Suprapubic skin (tissue), 4 donors: ENCODE measurements around the gene BTBD18. TPM values are rescaled to one million over a fixed set of nuclear protein-coding genes. Genes with fewer than 3 reads are reported as not detected.

Source experiments
- DNase-seq, 2 donors: peaks; one replicate each; pipeline ENCODE4 v3.0.0-alpha.2; 2019; ENCODE audit warnings: low spot score in 2 of 2
- H3K27ac ChIP-seq: fragments of 200-600 bp; sonication (generic); one replicate; pipeline ENCODE4 v1.5.1; 2019
- H3K27me3 ChIP-seq: fragments of 200-600 bp; sonication (generic); one replicate; pipeline ENCODE4 v1.5.1; 2019
- H3K36me3 ChIP-seq: fragments of 200-600 bp; sonication (generic); one replicate; pipeline ENCODE4 v1.5.1; 2019
- H3K4me1 ChIP-seq: fragments of 200-600 bp; sonication (generic); one replicate; pipeline ENCODE4 v1.5.1; 2019
- H3K4me3 ChIP-seq: fragments of 200-600 bp; sonication (generic); one replicate; pipeline ENCODE4 v1.5.1; 2019; ENCODE audit warnings: mild to moderate bottlenecking
- H3K9me3 ChIP-seq: fragments of 200-600 bp; sonication (generic); one replicate; pipeline ENCODE4 v1.5.1; 2019
- CTCF ChIP-seq, 2 donors: fragments of 200-600 bp in 1 of 2; fragments of 450-650 bp in 1 of 2; sonication (generic) in 1 of 2; IDR thresholded peaks; one replicate each; pipeline ENCODE4 v1.5.1; 2016 to 2019; ENCODE audit warnings: antibody characterized with exemption in 2 of 2, mild to moderate bottlenecking in 1 of 2, moderate library complexity in 1 of 2
- EP300 ChIP-seq: sonication (generic); formaldehyde crosslinking; IDR thresholded peaks from one replicate; pipeline ENCODE4 v1.6.1; 2017; ENCODE audit warnings: antibody characterized with exemption
- POLR2A ChIP-seq, 2 donors: fragments of 450-650 bp; IDR thresholded peaks; one replicate each; pipeline ENCODE4 v1.6.1; 2017; ENCODE audit warnings: antibody characterized with exemption in 2 of 2, mild to moderate bottlenecking in 2 of 2, moderate library complexity in 2 of 2
- POLR2AphosphoS5 ChIP-seq, 3 donors: sonication (generic); formaldehyde crosslinking; IDR thresholded peaks; one replicate each; pipeline ENCODE4 v1.6.1; 2017; ENCODE audit warnings: antibody characterized with exemption in 3 of 3
- WGBS: methylation state at CpG from one replicate; pipeline ENCODE4 v1.1.5; 2018; 5-methylcytosine and 5-hydroxymethylcytosine counted together
- total RNA-seq, 4 donors: library from RNA; depleted of rRNA; stranded (reverse); fragments of >200 nt; gene quantifications; one replicate each; pipeline ENCODE4 v1.1.0, GENCODE V29; 2016

BTBD18 gene
- total RNA-seq, 4 donors from 2014 or later: not detected

GRCh38 chr11:57764972-57765371 is 13.4 kb upstream of the BTBD18 start:
- no peak for DNase-seq
- no peak for TF ChIP-seq CTCF (IDR thresholded peaks at IDR 0.05)
- TF ChIP-seq POLR2A (IDR thresholded peaks at IDR 0.05): no peak
- no peak for TF ChIP-seq POLR2AphosphoS5 (IDR thresholded peaks at IDR 0.05)
- TF ChIP-seq EP300: no peak
- Histone ChIP-seq H3K36me3 (no peaks in the 10 kb centered on the region), H3K9me3 (no peaks in the 10 kb centered on the region), H3K27me3 (no peaks in the 10 kb centered on the region), H3K4me3 (peak overlapping the region; percentile 64), H3K4me1 (peaks cover 53% of the 10 kb centered on the region), H3K27ac (peak overlapping the region; percentile 11)
- 26% methylated on average over 2 of the region's 2 CpGs for WGBS

GRCh38 chr11:57764566-57764965 is 12.9 kb upstream of the BTBD18 start:
- H3K36me3 ChIP-seq: no peaks in the 10 kb centered on the region
- H3K27me3 ChIP-seq: no peaks in the 10 kb centered on the region
- DNase-seq: no peak
- peak overlapping the region; percentile 11 for H3K27ac ChIP-seq
- no peaks in the 10 kb centered on the region for H3K9me3 ChIP-seq
- H3K4me3 ChIP-seq: peak overlapping the region; percentile 64
- TF ChIP-seq POLR2A (IDR thresholded peaks at IDR 0.05) (no peak), EP300 (no peak), CTCF (IDR thresholded peaks at IDR 0.05) (no peak), POLR2AphosphoS5 (IDR thresholded peaks at IDR 0.05) (no peak)
- 9% methylated on average over 2 of the region's 2 CpGs for WGBS
- H3K4me1 ChIP-seq: peaks cover 49% of the 10 kb centered on the region

DNA sequence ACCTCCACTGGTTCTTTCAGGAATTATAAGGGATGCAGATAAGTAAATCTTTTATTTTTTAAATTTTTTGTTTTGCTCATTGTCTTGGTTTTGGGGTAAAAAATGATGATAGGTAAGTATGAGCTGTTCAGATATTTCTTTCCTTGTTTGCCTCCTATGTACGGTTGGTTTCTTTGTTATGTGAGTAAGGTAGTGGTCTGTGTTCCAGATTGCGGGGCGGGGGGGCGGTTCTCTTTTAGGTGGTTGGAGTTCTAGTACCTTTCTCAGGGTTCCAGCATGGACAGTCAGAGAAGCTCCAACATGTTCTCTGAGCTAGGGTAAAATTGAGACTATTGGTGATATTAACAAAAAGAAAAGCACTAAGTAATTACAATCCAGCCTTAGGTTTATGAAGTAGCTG is 12.4 kb upstream of the BTBD18 start:
- WGBS: 27% methylated on average over 4 of the region's 4 CpGs
- Histone ChIP-seq H3K9me3 (no peaks in the 10 kb centered on the region), H3K4me3 (peak overlapping the region; percentile 64), H3K27ac (peak overlapping the region; percentile 95), H3K36me3 (no peaks in the 10 kb centered on the region), H3K4me1 (peaks cover 43% of the 10 kb centered on the region), H3K27me3 (no peaks in the 10 kb centered on the region)
- TF ChIP-seq POLR2AphosphoS5 (IDR thresholded peaks at IDR 0.05) (no peak), POLR2A (IDR thresholded peaks at IDR 0.05) (no peak), EP300 (no peak), CTCF (IDR thresholded peaks at IDR 0.05) (no peak)
- no peak for DNase-seq

DNA sequence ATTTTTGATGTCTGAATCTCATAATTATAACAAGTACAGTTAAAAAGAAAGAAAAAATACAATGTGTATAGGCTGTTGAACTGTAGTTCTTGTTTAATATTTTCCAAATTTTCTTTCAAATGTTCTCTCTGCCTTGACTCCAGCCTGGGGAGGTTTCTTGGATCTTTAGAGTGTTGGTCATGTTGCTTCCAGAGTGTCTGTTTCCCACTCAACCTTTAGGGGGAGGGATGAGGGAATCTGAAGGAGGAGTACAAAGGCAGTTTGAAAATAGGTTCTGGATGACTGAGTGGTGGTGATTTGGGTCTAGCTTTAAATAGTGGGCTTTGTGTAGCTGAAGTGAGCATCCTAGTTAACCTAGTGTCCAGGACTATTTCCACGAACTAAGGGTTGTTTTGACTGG is 11.9 kb upstream of the BTBD18 start:
- 20% methylated on average over 1 of the region's 1 CpG for WGBS
- Histone ChIP-seq H3K36me3 (no peaks in the 10 kb centered on the region), H3K9me3 (no peaks in the 10 kb centered on the region), H3K27ac (peak overlapping the region; percentile 95), H3K4me1 (peaks cover 43% of the 10 kb centered on the region), H3K4me3 (peak overlapping the region; percentile 64), H3K27me3 (no peaks in the 10 kb centered on the region)
- DNase-seq: no peak
- no peak for TF ChIP-seq EP300
- no peak for TF ChIP-seq POLR2AphosphoS5 (IDR thresholded peaks at IDR 0.05)
- TF ChIP-seq POLR2A (IDR thresholded peaks at IDR 0.05): no peak
- TF ChIP-seq CTCF (IDR thresholded peaks at IDR 0.05): peak in 1 of 2 donors; percentile 12

DNA sequence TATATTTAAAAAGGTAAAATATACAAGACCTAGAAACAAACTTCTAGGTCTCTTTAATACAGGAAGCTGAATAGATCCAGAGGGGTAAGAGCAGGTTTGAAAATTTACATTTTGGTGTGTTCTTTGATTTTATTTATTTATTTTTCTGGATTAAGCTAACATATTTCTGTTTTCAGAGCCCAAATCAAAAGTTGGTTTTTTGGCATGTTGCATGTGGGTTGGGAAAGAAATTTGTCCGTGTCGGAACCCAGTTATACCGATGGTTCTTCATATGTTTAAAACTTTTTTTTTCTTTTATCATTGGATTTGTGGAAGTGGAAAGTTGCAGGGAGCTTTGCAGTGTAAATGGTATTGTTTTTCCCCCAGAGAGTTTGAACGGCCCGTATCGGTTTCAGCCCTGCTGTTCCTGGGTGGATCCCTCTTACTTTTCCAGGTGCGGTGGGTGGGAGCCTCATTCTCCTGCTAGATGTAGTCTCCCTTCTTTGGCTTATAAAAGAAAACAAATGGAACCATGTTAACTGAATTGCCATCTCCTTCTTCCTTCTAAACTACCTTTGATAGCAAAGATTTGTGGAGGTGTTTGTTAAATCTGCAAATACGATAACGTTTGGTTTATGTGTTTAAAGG is 10.7 kb upstream of the BTBD18 start:
- Histone ChIP-seq H3K27ac (peak overlapping the region; percentile 95), H3K9me3 (no peaks in the 10 kb centered on the region), H3K27me3 (no peaks in the 10 kb centered on the region), H3K4me1 (peaks cover 41% of the 10 kb centered on the region), H3K36me3 (no peaks in the 10 kb centered on the region), H3K4me3 (peak overlapping the region; percentile 64)
- TF ChIP-seq POLR2A (IDR thresholded peaks at IDR 0.05) (peak in 1 of 2 donors; percentile 20), EP300 (no peak)
- no peak for DNase-seq
- WGBS: 9% methylated on average over 9 of the region's 9 CpGs
